ENCODE measurements around the gene CISD1. TPM values are rescaled to one million over a fixed set of nuclear protein-coding genes. Genes with fewer than 3 reads are reported as not detected.
"Not testable (repeated sequence)": the region's sequence is repeated elsewhere in the genome, so short reads cannot be mapped to it uniquely, and the experiment has no call there.

The CISD1 gene
- total RNA-seq, 4 donors from 2014 or later = 3.7 to 14.2 (median 6.7) TPM

DNA sequence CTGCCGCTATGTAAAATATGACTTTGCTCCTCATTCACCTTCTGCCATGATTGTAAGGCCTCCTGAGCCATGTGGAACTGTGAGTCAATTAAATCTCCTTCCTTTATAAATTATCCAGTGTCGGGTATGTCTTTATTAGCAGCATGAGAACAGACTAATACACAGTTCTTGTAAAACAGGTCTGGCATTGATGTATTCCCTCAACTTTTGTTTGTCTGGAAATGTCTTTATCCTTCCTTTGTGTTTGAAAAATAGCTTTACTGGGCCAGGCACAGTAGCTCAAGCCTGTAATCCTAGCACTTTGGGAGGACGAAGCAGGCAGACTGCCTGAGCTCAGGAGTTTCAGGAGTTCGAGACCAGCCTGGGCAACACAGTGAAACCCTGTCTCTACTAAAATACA, 15.8 kb upstream of the CISD1 start:
- TF ChIP-seq POLR2A (IDR thresholded peaks at IDR 0.05) (no peak), EP300 (IDR thresholded peaks at IDR 0.05) (no peak)
- TF ChIP-seq, protein P1, sequence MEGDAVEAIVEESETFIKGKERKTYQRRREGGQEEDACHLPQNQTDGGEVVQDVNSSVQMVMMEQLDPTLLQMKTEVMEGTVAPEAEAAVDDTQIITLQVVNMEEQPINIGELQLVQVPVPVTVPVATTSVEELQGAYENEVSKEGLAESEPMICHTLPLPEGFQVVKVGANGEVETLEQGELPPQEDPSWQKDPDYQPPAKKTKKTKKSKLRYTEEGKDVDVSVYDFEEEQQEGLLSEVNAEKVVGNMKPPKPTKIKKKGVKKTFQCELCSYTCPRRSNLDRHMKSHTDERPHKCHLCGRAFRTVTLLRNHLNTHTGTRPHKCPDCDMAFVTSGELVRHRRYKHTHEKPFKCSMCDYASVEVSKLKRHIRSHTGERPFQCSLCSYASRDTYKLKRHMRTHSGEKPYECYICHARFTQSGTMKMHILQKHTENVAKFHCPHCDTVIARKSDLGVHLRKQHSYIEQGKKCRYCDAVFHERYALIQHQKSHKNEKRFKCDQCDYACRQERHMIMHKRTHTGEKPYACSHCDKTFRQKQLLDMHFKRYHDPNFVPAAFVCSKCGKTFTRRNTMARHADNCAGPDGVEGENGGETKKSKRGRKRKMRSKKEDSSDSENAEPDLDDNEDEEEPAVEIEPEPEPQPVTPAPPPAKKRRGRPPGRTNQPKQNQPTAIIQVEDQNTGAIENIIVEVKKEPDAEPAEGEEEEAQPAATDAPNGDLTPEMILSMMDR (IDR thresholded peaks at IDR 0.05) = no peak
- Histone ChIP-seq H3K27me3 (no peaks in the 10 kb centered on the region), H3K36me3 (no peaks in the 10 kb centered on the region), H3K4me1 (no peaks in the 10 kb centered on the region), H3K27ac (no peak overlapping the region), H3K4me3 (no peak overlapping the region), H3K9me3 (no peaks in the 10 kb centered on the region)
- 69 to 96% methylated on average over 4 of the region's 4 CpGs for WGBS, 2 donors
- DNase-seq (ENCODE audit: low spot score in 2 of 2) = no peak

DNA sequence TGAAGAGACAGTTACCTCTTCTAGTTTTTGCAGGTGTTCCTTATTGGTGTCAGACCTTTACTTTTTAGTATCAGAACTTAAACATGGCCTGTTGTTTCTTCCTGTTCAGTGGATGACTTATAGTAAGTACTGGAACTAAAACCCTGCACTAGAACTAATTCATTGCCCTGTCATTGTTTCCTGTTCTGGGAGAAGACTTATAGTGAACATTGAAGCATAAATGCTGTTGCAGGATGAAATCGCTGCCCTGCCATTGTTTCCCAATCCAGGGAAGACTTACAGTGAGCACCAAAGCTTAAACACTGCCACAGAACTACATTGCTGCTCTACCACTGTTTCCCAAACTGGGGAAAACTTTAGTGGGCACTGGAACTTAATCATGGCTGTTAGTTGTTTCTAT, 14.3 kb upstream of the CISD1 start:
- H3K4me3 ChIP-seq = no peak overlapping the region
- 0 to 100% methylated on average over 1 of the region's 1 CpG for WGBS, 2 donors

DNA sequence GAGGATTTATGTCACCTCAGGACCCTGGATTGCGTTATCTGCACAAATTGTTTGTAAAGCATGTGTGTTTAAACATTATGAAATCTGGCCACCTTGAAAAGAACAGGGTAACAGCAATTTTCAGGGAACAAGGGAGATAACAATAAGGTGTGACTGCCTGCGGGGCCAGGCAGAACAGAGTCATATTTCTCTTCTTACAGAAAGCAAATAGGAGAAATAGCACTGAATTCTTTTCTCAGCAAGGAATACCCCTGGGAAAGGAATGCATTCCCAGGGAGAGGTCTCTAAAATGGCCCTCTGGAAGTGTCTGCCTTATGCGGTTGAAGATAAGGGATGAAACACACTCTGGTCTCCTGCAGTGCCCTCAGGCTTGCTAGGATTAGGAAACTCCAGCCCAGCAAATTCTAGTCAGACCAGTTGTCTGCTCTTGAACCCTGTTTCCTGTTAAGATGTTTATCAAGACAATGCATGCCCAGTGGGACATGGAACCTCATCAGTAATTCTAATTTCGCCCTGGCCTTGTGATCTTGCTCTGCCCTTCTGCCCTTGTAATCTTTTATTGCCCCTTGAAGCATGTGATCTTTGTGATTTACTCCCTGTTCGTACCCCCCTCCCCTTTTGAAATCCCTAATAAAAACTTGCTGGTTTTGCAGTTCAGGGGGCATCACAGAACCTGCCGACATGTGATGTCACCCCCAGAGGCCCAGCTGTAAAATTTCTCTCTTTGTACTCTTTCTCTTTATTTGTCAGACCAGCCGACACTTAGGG, 12.8 kb upstream of the CISD1 start:
- not testable (repeated sequence) for H3K27me3 ChIP-seq; H3K4me1 ChIP-seq; DNase-seq (ENCODE audit: low spot score in 2 of 2); H3K9me3 ChIP-seq; H3K4me3 ChIP-seq; H3K36me3 ChIP-seq; H3K27ac ChIP-seq
- WGBS, 2 donors = 86 to 87% methylated on average over 7 of the region's 7 CpGs

More for the DNA sequence above, 14.3 kb upstream of the CISD1 start:
- no peaks in the 10 kb centered on the region for H3K27me3 ChIP-seq
- no peaks in the 10 kb centered on the region for H3K9me3 ChIP-seq
- no peak for DNase-seq (ENCODE audit: low spot score in 2 of 2)
- no peak overlapping the region for H3K27ac ChIP-seq
- no peaks in the 10 kb centered on the region for H3K4me1 ChIP-seq
- H3K36me3 ChIP-seq = no peaks in the 10 kb centered on the region
- no peak for TF ChIP-seq EP300 (IDR thresholded peaks at IDR 0.05)

DNA sequence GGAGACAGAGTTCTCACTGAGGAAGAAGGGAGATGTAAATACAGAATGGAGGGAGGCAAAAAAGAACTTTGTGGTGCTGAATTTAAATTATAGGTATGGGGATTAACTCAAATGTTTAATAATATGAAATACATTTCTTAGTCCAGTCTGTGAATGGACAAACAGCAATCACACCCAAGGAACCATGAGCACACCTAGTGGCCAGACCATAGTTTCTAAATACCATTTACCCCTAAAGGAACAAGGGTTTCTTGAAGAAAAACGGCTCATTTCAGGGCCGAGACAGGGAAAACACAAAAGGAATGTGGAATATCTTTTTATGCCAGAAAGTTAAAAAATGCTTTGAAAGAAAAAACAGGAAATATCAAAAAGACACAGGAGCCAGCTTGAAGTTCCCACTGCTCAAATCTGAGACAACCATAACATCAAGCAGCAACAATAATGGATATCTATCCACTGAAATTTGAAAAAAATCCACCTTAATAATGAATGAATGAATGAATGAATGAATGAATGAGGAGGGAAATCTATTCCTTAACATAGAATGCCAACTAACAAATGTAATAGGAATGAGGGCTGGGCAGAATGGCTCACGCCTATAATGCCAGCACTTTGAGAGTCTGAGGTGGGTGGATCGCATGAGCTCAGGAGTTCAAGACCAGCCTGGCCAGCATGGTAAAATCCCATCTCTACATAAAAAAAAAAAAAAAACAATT, 9.8 kb upstream of the CISD1 start:
- no peaks in the 10 kb centered on the region for H3K36me3 ChIP-seq
- H3K9me3 ChIP-seq = no peaks in the 10 kb centered on the region
- no peak overlapping the region for H3K4me3 ChIP-seq
- TF ChIP-seq EP300 (IDR thresholded peaks at IDR 0.05) (no peak), POLR2A (IDR thresholded peaks at IDR 0.05) (no peak)
- TF ChIP-seq, protein P1 (IDR thresholded peaks at IDR 0.05) = no peak
- 80 to 86% methylated on average over 4 of the region's 4 CpGs for WGBS, 2 donors
- H3K4me1 ChIP-seq = peaks cover 0 to under 1% (median 0%) of the 10 kb centered on the region in 4 donors
- H3K27me3 ChIP-seq = no peaks in the 10 kb centered on the region
- no peak for DNase-seq (ENCODE audit: low spot score in 2 of 2)
- H3K27ac ChIP-seq = no peak overlapping the region

DNA sequence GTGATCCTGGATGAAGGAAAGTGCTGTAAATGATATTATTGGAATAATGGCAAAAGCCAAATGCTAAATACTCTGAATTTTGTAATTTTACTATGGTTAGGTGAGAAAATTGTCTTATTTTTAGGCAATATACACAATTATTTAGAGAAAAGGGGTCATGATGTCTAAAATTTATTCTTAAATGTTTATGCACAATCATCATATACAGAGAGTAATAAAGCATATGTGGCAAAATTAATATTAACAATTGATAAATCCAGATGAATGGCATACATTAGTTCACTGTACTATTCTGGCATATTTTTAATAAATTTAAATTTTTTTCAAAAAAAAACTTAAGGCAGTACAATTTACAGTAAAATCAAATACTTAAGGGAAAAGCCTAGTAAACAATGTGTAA, 8.6 kb upstream of the CISD1 start:
- TF ChIP-seq POLR2A (IDR thresholded peaks at IDR 0.05) (no peak), EP300 (IDR thresholded peaks at IDR 0.05) (no peak)
- TF ChIP-seq, protein P1 (IDR thresholded peaks at IDR 0.05) = no peak
- Histone ChIP-seq H3K36me3 (no peaks in the 10 kb centered on the region), H3K9me3 (no peaks in the 10 kb centered on the region), H3K27me3 (no peaks in the 10 kb centered on the region), H3K4me3 (no peak overlapping the region), H3K4me1 (peaks cover 0 to 13% (median under 1%) of the 10 kb centered on the region in 4 donors), H3K27ac (no peak overlapping the region)
- DNase-seq (ENCODE audit: low spot score in 2 of 2) = no peak

DNA sequence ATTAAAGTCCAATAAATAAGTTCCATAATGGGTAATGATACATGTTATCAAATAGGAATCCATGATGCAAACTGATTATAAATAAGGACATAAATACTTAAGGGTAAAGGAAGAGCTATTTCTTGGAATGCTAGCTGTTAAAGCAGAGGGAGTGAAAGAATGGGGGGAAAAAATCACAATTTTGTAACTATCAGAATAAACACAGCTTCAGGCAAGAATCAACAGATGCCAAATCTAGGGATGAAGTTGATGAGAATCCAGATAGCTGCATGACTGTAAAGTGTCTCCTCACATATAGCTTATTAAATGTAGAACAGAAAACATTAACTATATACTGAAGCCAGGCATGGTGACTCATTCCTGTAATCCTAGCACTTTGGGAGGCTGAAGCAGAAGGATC, 6.2 kb upstream of the CISD1 start:
- TF ChIP-seq POLR2A (IDR thresholded peaks at IDR 0.05) (no peak), EP300 (IDR thresholded peaks at IDR 0.05) (no peak)
- TF ChIP-seq, protein P1 (IDR thresholded peaks at IDR 0.05) = no peak
- no peak overlapping the region for H3K27ac ChIP-seq
- H3K4me1 ChIP-seq = peaks cover 0 to 27% (median 6%) of the 10 kb centered on the region in 4 donors
- H3K9me3 ChIP-seq = no peaks in the 10 kb centered on the region
- no peaks in the 10 kb centered on the region for H3K36me3 ChIP-seq
- no peak overlapping the region for H3K4me3 ChIP-seq
- H3K27me3 ChIP-seq = no peaks in the 10 kb centered on the region
- DNase-seq (ENCODE audit: low spot score in 2 of 2) = no peak
